GM12801 (cell line): ENCODE data around the gene SELENOI.

Source experiments
- TF ChIP-seq, protein P1 (sequence below): IDR thresholded peaks from one replicate; pipeline ENCODE4 v1.5.1; 2011; ENCODE audit warnings: control low read depth; ENCODE audit not compliant: insufficient read length; ENCODE audit errors: extremely low read depth

SELENOI gene, protein sequence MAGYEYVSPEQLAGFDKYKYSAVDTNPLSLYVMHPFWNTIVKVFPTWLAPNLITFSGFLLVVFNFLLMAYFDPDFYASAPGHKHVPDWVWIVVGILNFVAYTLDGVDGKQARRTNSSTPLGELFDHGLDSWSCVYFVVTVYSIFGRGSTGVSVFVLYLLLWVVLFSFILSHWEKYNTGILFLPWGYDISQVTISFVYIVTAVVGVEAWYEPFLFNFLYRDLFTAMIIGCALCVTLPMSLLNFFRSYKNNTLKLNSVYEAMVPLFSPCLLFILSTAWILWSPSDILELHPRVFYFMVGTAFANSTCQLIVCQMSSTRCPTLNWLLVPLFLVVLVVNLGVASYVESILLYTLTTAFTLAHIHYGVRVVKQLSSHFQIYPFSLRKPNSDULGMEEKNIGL

DNA sequence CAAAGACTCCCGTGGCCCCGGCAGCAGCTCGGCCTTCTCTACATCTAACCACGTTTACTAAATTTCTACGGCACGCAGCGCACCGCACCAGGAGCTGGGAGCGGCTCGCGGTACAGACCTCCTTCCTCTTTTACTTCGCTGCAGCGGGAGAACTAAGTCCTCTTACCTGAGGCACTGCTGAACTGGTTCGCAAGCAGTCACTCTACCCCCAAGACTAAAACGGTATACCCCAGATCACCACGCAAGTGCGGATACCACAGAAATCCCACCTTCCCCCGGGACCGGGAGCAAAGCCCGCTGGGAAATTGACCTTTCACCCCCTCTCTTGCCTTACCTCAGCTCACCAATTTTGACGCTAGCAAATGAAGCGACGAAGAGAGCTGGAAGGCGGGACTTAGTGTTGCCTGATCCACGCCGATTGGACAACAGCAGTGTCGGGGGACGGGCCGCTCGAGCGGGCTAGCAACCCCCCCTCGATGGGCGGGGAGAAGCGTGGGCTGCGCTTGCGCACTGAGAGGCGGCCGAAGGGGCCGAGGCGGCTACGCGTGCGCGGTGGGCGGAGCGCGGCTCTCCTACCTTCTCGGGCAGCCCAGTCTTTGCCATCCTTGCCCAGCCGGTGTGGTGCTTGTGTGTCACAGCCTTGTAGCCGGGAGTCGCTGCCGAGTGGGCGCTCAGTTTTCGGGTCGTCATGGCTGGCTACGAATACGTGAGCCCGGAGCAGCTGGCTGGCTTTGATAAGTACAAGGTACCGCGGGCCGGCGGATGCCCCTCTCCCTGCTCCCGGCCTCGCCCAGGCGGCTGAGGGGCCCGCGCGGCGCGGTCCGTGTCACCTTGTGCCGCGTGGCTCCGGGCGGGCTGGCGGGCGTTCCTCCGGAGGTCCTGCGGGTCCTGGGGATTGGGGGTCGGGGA, at the start of gene SELENOI:
TSS of gene SELENOI (plus strand) at position 599 of the 909 bp plus-strand sequence. CDS start at position 689, 90 bp downstream.
- TF ChIP-seq, protein P1, sequence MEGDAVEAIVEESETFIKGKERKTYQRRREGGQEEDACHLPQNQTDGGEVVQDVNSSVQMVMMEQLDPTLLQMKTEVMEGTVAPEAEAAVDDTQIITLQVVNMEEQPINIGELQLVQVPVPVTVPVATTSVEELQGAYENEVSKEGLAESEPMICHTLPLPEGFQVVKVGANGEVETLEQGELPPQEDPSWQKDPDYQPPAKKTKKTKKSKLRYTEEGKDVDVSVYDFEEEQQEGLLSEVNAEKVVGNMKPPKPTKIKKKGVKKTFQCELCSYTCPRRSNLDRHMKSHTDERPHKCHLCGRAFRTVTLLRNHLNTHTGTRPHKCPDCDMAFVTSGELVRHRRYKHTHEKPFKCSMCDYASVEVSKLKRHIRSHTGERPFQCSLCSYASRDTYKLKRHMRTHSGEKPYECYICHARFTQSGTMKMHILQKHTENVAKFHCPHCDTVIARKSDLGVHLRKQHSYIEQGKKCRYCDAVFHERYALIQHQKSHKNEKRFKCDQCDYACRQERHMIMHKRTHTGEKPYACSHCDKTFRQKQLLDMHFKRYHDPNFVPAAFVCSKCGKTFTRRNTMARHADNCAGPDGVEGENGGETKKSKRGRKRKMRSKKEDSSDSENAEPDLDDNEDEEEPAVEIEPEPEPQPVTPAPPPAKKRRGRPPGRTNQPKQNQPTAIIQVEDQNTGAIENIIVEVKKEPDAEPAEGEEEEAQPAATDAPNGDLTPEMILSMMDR: no peak

DNA sequence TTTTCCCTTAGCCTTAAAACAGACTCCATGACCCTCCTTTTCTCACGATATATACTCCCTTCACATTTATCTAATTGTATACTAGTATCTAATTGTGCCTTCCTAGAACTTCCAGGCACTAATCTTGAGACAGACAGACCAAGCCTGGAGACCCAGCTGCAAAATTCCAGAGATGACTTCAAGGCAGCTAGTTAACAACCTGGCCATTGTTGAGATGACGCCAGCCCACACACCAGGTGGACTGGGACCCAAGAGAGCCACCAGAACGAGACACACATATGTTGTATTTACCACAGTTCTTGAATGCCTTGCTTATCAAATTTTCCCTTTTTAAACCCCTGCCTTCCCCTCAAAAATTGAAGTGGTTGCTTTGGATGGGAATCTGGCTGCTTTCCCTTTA, 48.9 kb upstream of the SELENOI start:
- TF ChIP-seq, protein P1: no peak

DNA sequence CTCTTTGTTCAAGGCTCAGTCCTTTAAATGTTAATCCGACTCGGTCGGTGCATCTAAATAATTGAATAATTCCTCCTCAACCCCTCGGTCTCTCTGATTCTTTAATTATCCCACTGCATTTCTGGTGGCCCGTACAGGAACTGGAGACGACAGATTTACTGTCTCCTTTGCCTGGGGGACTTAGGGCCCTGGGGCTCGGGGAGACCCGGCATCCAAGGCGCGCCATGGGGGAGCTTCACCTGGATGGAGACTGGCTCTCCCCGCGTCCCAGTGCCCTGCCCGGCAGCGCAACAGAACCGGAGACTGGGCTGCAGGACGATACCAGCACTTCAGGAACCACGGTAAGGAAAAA, 47.7 kb upstream of the SELENOI start:
- TF ChIP-seq, protein P1: no peak

DNA sequence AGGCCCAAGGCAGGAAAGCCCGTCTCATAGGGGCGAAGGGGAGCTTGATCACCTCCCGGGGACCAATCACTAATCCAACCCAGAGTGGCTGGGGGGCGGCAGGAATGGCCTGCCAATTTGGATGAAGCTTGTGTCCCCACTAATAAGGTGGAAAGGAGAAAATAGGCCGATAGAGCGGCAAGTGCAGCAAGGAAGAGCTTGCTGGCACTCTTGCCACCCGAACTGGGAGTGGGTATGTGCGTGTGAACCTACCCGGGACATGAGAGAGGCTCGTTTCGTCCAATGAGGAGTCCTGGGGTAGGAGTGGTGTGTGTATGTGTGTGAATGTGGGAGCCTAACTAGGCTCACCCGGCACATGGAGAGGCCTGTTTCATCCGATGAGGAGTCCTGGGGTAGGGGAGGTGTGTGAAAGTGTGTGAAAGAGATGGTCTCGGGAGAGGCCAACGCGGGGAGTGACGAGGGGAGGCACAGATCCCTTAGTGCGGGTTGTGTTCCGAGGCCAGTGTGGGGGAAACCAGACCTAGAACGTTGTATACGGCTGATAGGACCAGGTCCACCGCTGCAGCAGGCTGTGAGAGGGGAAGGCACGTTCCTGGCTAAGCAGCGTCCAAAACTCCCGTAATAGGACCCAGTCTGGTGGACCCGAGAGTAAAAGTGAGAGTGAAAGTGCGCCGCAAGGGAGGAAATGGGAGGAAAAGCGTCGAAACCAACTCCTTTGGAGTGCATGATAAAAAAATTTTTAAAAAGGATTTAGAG, 47.1 kb upstream of the SELENOI start:
- TF ChIP-seq, protein P1: no peak

DNA sequence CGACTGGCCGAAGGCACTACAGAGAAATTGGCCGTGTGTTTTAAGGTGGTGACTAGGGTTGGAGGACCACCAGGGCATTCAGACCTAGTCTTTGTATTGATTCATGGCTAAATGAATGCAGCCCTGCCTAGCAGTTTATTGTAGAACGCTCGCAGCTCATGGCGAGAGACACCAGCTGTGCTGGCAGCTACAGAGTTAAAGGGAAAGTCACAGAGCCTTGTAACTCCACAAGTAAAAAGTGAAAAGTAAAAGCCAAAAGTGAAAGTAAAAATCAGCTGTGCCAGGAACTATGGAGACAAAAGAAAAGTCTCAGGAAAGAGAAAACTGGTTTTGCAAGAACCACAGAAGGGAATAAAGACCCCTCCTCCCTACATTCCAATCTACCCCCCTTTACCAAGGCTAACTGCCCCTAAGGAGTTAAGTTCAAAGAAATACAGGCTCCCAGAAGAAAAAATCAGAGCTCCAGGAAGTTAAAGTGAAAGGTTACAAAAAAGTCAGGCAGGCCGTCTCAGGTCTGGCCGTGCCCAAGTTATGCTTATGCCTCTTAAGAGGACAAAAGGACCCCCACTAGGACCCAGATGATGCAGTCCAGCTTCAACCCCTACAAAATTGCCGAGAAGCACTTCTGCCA, 46.4 kb upstream of the SELENOI start:
- TF ChIP-seq, protein P1: no peak

DNA sequence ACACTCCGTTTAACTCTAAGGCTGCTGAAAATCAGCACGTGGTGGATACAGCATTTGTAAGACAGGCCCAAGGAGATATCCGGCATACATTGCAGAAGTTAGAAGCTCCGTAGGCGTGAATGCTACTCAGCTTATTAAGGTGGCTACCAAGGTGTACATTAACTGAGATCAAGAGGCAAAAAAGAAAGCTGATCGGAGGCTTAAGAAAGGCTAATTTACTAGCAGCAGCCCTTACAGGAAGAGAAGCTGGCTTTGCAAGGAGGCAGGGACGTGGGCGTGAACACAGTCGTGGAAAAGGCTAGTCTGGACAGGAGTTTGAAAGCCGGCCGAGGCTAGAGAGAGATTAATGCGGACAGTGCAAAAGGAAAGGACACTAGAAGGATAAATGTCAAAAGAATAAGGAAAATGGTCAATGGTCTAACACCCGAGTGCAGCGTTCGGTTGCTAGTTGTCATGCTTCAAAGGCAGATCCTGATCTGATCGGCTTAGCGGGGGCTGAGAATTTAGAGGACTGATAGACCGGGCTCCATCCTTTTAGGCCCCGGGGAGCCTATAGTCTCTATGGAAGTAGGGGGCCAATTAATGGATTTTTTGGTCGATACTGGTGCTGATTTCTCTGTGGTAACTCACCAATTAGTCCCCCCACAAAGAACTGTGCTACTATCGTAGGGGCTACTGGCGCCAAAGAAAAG, 45.6 kb upstream of the SELENOI start:
- TF ChIP-seq, protein P1: no peak
